Measurements from ENCODE around the gene LYPD8. TPM values are rescaled to one million over a fixed set of nuclear protein-coding genes. Genes with fewer than 3 reads are reported as not detected.

LYPD8 gene
- total and polyA plus RNA-seq, 5 experiments from 2014 or later, result not detected

- Mint-ChIP-seq H3K27me3 (peaks cover 3 to 16% (median 14%) of the 10 kb centered on the region in 5 donors), H3K4me3 (no peak overlapping the region), H3K9me3 (peaks cover 0 to 14% (median 6%) of the 10 kb centered on the region in 9 donors), H3K4me1 (peaks cover 2 to 9% (median 3%) of the 10 kb centered on the region in 4 donors), H3K36me3 (peaks cover 0 to 9% (median 3%) of the 10 kb centered on the region in 3 donors), H3K27ac (no peak overlapping the region)
- DNase-seq, result no peak
- no peak for ATAC-seq
- POLR2A ChIA-PET, result no interaction called here
Observed at GRCh38 chr1:248691567-248692155, 63.9 kb downstream of the LYPD8 start.

Other genes with a start within 250 kb of the LYPD8 start
- not detected for gene OR2G6, start 247.7 kb downstream of the LYPD8 start, total RNA-seq
- gene OR2G6, start 247.7 kb downstream of the LYPD8 start, polyA plus RNA-seq, result not detected
- gene OR2T29, start 193.0 kb downstream of the LYPD8 start, total RNA-seq, result not detected
- gene OR2T29, start 193.0 kb downstream of the LYPD8 start, polyA plus RNA-seq, result not detected
- gene OR2T34, start 181.0 kb downstream of the LYPD8 start, total RNA-seq, result not detected
- under 1 TPM in 1 of 3 donors, not detected in 2; 0.17 TPM for gene OR2T34, start 181.0 kb downstream of the LYPD8 start, polyA plus RNA-seq
- gene OR2T10, start 158.1 kb downstream of the LYPD8 start, total RNA-seq, result not detected
- not detected for gene OR2T10, start 158.1 kb downstream of the LYPD8 start, polyA plus RNA-seq
- gene OR2T11, start 120.7 kb downstream of the LYPD8 start, total RNA-seq, result not detected
- gene OR2T11, start 120.7 kb downstream of the LYPD8 start, polyA plus RNA-seq, result not detected
- not detected for gene OR2T35, start 110.5 kb downstream of the LYPD8 start, total RNA-seq
- gene OR2T35, start 110.5 kb downstream of the LYPD8 start, polyA plus RNA-seq, result not detected
- not detected for gene OR2T27, start 100.2 kb downstream of the LYPD8 start, total RNA-seq
- gene OR2T27, start 100.2 kb downstream of the LYPD8 start, polyA plus RNA-seq, result not detected
- gene OR14I1, start 53.0 kb downstream of the LYPD8 start, total RNA-seq, result not detected
- not detected for gene OR14I1, start 53.0 kb downstream of the LYPD8 start, polyA plus RNA-seq
- 10 to 100 TPM; 28.5 to 29.9 TPM for gene SH3BP5L, start 70.2 kb upstream of the LYPD8 start, total RNA-seq
- gene SH3BP5L, start 70.2 kb upstream of the LYPD8 start, polyA plus RNA-seq, result 1 to 10 TPM; 1.6 to 3.5 (median 2.6) TPM
- gene ZNF672, start 82.5 kb upstream of the LYPD8 start, total RNA-seq, result 10 to 100 TPM; 35.8 to 37.2 TPM
- 10 to 100 TPM; 17.9 to 25.6 (median 19.6) TPM for gene ZNF672, start 82.5 kb upstream of the LYPD8 start, polyA plus RNA-seq
- gene ZNF692, start 103.3 kb upstream of the LYPD8 start, total RNA-seq, result 10 to 100 TPM; 68.9 to 69.6 TPM
- 1 to 10 TPM; 5.2 to 9.3 (median 5.9) TPM for gene ZNF692, start 103.3 kb upstream of the LYPD8 start, polyA plus RNA-seq
- 10 to 100 TPM; 14.3 to 14.5 TPM for gene PGBD2, start 150.5 kb upstream of the LYPD8 start, total RNA-seq
- gene PGBD2, start 150.5 kb upstream of the LYPD8 start, polyA plus RNA-seq, result 1 to 10 TPM; 5.3 to 9.9 (median 6.5) TPM